CD4-positive, alpha-beta T cell treated with Interleukin-12 subunit alpha and Interleukin-12 subunit beta, for 1 hour (primary cell): ENCODE measurements around the gene RBFOX1.

ENCODE experiments used
- DNase-seq: peaks from one replicate; pipeline ENCODE4 v3.0.0-alpha.2; 2020

RBFOX1 gene

GRCh38 chr16:7335991-7336634 is 3.5 kb downstream of the RBFOX1 start:
- DNase-seq: no peak

DNA sequence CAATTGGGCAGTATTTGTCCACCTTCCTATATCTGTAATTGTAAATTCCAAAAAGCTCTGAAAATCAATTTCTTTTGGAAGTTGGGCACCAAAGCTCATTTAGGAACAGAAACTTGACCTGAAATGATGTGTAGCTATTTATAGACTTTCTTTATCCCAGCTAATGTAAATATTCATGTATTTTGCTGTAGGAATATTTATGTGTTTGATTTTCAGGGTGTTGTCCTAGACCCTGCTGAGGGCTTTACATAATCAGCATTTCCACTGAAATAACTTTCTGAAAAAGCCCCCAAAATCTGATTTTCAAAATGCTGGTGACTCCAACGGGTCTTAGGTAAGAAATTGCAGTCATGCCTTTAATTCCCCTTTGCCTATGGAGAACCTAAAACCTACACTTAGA is 4.1 kb downstream of the RBFOX1 start:
- DNase-seq: no peak

GRCh38 chr16:7338826-7339225 is 6.2 kb downstream of the RBFOX1 start:
- no peak for DNase-seq

GRCh38 chr16:7339700-7340099 is 7.1 kb downstream of the RBFOX1 start:
- DNase-seq: no peak

DNA sequence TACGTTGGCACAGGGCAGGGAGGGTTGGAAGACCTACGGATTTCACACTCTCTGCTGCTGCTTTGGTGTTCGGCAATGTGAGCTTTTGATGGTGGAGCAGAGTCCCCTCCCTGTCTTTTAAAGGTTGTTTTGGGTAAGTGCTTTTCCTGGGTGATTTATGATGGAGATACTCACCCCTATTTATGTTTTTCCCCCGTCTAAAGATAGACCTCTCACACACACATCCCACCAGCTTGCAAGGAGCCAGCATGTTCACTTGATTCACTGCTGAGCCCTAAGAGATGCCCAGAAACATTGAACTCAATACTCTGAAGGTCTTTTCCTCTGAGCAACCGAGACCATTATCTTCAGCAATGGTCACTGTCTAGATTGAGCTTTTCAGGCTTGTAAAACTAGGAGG is 8.3 kb downstream of the RBFOX1 start:
- no peak for DNase-seq

GRCh38 chr16:7342598-7342997 is 10.0 kb downstream of the RBFOX1 start:
- no peak for DNase-seq

GRCh38 chr16:7343243-7343642 is 10.6 kb downstream of the RBFOX1 start:
- DNase-seq: no peak

DNA sequence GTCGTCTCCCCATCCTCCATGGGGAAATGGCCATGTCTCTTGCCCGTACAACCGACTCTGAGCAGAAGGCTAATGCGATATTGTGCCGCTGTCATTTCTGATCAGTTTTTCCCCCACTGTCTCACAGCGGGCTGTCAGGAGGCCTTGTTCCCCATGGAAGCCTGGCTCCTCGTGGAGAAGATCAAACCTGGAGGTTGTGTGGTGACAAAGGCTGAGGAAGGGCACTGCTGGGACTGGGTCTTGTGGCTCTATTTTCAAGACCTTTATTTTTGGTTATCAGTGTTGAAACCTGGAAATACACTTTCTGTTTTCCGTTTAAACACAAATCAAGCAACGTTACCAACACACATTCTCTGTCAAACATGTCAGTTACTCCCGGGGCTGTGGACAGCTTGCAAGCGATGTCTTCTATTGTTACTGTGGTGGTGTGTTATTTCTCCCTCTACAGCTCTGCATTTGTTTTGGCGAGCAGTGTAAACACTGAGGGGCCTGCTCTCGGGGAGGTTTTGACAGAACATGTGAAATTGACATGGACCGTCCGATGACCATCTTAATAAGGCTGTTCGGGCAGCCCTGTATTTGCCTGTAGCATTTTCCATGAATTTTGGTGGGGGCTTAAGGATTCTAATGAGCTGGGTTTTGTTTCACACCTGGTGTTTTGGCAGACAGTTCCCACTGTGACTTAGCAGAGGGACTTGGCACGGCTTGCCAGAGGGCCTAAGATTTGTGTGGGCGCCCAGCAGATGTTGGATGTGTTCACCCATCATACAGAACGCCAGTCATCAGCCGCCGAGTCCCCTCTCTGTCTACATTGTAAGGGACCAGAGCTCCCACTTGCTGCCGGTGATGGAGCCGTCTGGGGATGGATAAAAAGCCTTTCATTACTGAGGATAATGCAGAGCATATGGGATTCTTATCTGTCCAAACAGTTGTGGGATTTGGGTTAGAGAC is 12.5 kb downstream of the RBFOX1 start:
- no peak for DNase-seq

GRCh38 chr16:7350806-7351205 is 18.2 kb downstream of the RBFOX1 start:
- no peak for DNase-seq

GRCh38 chr16:7351610-7352510 is 19.2 kb downstream of the RBFOX1 start:
- no peak for DNase-seq

- DNase-seq: no peak
Observed at GRCh38 chr16:7355758-7356157, 23.1 kb downstream of the RBFOX1 start.

DNA sequence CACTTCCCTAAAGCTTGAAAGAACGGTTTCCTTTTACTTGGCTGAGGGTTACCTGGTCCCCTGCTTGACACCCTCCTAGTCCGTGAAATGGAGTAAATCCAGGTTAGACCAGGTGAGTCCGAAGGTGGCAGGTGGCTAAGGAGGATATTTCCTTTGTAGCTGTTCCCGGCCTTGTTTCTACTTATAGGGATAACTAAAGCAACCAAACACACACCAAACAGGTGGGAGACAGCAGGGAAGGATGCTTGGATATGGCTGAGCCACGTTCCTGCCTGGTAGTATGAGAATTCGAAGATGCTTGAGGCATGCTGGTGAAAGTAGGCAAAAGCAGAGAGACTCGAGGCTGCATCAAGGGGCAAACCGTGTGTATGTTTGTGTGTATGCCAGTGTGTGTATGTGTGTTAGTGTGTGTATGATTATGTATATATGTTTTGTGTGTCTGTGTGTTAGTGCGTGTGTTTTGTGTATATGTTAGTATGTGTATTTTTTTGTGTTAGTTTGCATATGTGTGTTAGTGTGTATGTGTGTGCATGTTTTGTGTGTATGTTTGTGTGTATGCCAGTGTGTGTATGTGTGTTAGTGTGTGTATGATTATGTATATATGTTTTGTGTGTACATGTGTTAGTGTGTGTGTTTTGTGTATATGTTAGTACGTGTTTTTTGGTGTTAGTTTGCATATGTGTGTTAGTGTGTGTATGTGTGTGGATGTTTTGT is 28.9 kb downstream of the RBFOX1 start:
- no peak for DNase-seq

GRCh38 chr16:7362231-7362630 is 29.6 kb downstream of the RBFOX1 start:
- DNase-seq: no peak

DNA sequence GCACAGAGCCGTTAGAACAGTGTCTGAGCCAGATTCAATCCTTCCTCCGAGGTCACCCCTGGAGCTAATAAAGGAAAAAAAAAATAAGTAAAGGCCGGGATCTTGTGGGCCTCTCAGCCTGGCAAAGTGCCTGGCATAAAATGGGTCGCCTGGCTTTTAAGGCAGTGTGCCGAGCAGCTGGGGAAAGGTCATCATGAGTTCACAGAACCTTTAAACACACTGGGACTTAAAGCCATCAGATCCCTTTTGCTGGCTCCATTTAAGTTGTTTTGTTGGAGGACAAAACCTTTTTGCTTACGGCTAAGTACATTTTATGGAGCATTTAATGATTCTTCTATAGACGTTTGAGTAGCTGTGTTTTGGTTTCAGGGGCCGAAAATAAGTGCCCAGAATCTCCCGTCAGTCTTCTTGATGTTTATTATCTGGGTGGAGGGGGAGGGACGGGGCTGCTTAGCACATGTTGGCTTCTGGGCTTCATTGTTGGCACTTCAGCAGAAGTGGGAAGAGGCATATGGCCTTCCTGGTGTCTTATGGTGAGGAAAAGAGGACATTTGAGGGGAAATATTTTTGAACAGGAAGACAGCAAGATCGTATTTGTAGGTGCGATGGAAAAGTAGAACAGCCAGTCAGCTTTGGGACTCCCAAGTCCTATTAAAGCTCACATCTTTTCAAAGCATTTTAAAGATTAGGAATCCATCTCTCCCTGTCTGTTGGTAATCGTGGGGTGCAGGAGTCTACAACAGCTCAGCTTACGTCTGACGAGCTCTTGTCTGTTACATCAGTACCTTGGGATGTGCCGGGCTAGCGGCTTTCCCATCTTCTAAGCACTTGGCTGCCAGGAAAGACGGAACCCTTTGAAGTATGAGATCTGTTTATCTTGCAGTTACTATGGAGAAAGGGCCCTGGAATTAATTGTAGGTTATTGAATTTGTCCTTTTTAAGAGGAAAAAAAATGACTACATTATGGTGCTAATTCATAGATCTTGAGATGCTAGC is 31.1 kb downstream of the RBFOX1 start:
- no peak for DNase-seq

GRCh38 chr16:7366041-7366440 is 33.4 kb downstream of the RBFOX1 start:
- DNase-seq: no peak

DNA sequence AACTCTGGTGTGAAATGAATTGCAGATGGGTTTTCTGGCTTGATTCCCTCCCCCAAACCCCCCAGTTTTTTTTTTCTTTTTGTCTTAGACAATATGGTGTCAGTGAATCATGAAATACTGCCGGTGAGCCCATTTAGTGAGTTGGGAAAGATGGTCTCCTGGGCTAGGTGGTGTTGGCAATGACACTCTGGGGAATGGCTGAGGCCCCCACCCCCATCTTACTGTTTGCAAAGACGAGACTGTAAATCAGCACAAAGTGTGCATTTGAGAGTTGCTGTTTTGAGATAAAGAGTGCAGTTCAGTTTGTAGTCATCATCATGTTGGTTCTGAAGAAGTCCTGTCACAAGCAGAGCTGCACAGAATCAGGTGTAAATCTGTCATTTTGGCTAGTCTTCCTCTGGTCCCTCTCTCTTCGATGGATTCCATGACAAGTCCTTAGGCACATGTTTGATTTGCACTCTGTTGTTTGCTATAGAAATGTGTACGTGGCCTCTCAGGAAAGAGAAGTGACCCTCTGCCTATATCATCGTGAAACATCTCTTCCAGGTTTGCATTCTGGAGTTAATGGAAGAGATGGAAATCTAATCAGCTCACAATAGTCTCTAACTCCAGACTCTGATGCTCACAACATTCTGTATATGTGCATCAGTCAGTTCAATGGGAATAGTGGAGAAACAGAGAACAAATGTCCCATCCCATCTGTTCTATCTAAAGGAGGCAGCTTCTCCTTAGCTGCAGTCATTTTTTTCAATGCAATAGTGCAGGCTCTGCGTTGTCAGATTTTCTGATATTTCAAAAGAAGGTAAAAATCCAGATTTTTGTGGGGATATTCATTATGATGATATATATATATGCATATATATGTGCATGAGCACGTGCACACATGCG is 34.6 kb downstream of the RBFOX1 start:
- no peak for DNase-seq

GRCh38 chr16:7369204-7369603 is 36.6 kb downstream of the RBFOX1 start:
- DNase-seq: no peak

GRCh38 chr16:7372095-7372494 is 39.5 kb downstream of the RBFOX1 start:
- no peak for DNase-seq

DNA sequence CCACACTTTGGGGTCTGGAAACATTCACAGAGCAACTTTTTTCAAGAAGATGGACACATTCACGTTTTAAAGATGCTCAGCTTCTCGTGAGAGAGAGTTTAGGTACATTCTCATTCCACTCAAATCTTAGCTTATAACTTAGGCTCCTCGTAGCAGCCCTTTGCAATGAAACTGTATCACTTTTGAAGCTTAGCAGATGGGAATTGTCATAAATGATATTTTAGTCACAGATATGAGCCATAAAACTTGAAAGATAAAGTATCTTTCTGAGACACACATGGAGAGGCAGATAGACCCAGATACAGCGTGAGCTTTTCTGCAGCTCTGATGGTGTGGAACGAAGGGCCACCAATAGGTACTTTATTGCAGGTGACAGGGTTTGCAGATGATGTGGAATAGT is 41.1 kb downstream of the RBFOX1 start:
- no peak for DNase-seq

DNA sequence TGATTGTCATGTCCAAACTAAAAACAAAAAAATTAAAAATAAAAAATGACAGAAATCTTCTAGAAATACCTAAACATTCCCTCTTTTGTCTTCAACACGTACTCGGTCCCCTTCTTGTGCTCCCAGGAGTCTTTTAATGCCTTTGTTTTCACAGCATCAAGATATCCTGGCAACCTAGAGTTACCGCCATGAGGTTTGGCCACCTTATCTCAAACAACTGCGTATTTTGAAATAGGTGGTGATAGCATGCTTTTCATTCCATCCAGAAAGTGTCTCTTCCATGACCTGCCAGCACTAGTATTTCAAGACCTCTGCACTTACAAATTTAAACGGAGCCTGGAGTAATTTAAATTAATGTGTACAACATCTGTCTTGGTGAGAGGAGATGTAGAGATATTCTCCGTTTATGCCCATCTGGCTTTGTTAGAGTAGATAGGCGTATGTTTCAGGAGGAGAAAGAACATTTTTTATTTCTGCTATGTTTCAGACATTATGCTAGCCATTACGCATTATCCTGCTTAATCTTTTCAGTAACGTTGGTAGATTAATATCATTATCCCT is 42.0 kb downstream of the RBFOX1 start:
- no peak for DNase-seq
